Pancreas (tissue), 10 donors: ENCODE data around the gene EDAR. TPM values are rescaled to one million over a fixed set of nuclear protein-coding genes. Genes with fewer than 3 reads are reported as not detected.

Experiments used
- ATAC-seq, 4 donors: fragments of 200-7000 bp; cut with Tn5 transposase; one replicate each; pipeline versions ENCODE4 v1.8.0 to v1.9.1; 2020; ENCODE audit warnings: mild to moderate bottlenecking in 4 of 4, moderate library complexity in 4 of 4
- DNase-seq, 6 donors: peaks; one replicate each; pipeline ENCODE4 v3.0.0-alpha.2; 2020
- FAIRE-seq: peaks from 2 replicates; lab custom pipeline; 2012; peaks lifted over from hg19 to GRCh38; lab: Jason Lieb, UNC
- H3K27ac ChIP-seq, 4 donors: fragments of 200-600 bp; sonication (generic); 1 replicate in 3 of 4; 2 replicates in 1 of 4; pipeline versions ENCODE4 v1.5.0 to v1.8.0; 2020
- H3K27me3 ChIP-seq, 4 donors: fragments of 200-600 bp; one replicate each; pipeline ENCODE4 v1.8.0; 2021
- H3K36me3 ChIP-seq, 3 donors: fragments of 200-600 bp; sonication (generic) in 1 of 3; one replicate each; pipeline versions ENCODE4 v1.5.0 to v1.8.0; 2020 to 2021
- H3K4me1 ChIP-seq, 3 donors: fragments of 200-600 bp; one replicate each; pipeline ENCODE4 v1.8.0; 2021
- H3K4me3 ChIP-seq, 4 donors: fragments of 200-600 bp; sonication (generic) in 2 of 4; one replicate each; pipeline versions ENCODE4 v1.5.0 to v1.8.0; 2020 to 2021
- H3K9me3 ChIP-seq, 4 donors: fragments of 200-600 bp; one replicate each; pipeline ENCODE4 v1.8.0; 2021
- WGBS, 2 donors: extraction: QIAGEN DNeasy Blood & Tissue Kit; methylation state at CpG; one replicate each; pipeline ENCODE4 v1.1.7; 2013; 5-methylcytosine and 5-hydroxymethylcytosine counted together
- intact Hi-C, 3 donors: fragments of 100-400 bp; cut with DNase I; formaldehyde crosslinking; loops; one replicate each; pipeline versions ENCODE4 v1.11.1 to v1.14.2; 2022
- polyA plus RNA-seq, 2 donors: library from polyadenylated mRNA; stranded (reverse); fragments of 200-250 nt; gene quantifications; one replicate each; pipeline ENCODE4 v1.2.3, GENCODE V29; 2013
- total RNA-seq, 6 donors: library from RNA; stranded (reverse); fragmentation: NEBNext Ultra II Directional in 4 of 6; extraction: Animal tissue kit (Norgen Biotek cat#: 25700) in 4 of 6; gene quantifications; one replicate each; pipeline versions ENCODE4 v1.2.1 to v1.2.4, GENCODE V29; 2021 to 2023
- TF ChIP-seq, protein P1 (sequence below), 4 donors: fragments of 200-600 bp; sonication (generic) in 3 of 4; IDR thresholded peaks; one replicate each; pipeline versions ENCODE4 v1.5.0 to v1.8.0; 2021; ENCODE audit warnings: antibody characterized with exemption in 4 of 4
- donor health status: healthy with polysubstance abuse.
- donor health status: DM: no; HTN: no; CAD: no; lungs with moderate emphysema.
- donor health status: DM: no; HTN: no; CAD: no.
- donor health status: control.
- donor health status: control.
- donor health status: Bipolar disorder and iron deficiency.
- donor health status: DM: yes; HTN: yes; CAD: no.
- donor health status: DM: no; HTN: no; CAD: no.
- donor health status: DM: no; HTN: no; CAD: no.
- donor health status: DM: yes; HTN: yes; CAD: no.

EDAR gene
- total and polyA plus RNA-seq, 8 donors, result 0.05 to 0.41 (median 0.12) TPM

DNA sequence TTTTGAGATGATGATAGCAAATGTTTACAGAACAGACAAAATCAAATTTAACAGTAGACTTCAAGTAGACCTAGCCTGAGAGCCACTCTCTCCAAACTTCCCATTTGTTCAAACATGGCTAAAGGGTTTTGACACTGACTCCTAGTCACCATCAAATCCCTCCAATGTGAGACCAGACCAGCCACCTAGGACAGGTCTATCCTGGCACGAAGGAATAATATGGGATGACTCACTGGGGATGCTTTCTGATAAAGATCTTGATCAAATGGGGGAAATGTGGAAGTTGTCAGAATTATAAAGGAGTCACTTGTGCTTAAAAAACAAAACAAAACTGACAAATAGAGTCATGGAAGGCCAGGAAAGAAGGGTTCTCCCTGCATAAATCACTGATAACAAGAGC is 95.7 kb downstream of the EDAR start:
- intact Hi-C loops, result no loop called here
- TF ChIP-seq, protein P1, sequence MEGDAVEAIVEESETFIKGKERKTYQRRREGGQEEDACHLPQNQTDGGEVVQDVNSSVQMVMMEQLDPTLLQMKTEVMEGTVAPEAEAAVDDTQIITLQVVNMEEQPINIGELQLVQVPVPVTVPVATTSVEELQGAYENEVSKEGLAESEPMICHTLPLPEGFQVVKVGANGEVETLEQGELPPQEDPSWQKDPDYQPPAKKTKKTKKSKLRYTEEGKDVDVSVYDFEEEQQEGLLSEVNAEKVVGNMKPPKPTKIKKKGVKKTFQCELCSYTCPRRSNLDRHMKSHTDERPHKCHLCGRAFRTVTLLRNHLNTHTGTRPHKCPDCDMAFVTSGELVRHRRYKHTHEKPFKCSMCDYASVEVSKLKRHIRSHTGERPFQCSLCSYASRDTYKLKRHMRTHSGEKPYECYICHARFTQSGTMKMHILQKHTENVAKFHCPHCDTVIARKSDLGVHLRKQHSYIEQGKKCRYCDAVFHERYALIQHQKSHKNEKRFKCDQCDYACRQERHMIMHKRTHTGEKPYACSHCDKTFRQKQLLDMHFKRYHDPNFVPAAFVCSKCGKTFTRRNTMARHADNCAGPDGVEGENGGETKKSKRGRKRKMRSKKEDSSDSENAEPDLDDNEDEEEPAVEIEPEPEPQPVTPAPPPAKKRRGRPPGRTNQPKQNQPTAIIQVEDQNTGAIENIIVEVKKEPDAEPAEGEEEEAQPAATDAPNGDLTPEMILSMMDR (IDR thresholded peaks at IDR 0.05), result no peak
- Histone ChIP-seq H3K9me3 (no peaks in the 10 kb centered on the region), H3K27ac (no peak overlapping the region), H3K4me3 (no peak overlapping the region), H3K36me3 (no peaks in the 10 kb centered on the region), H3K27me3 (no peaks in the 10 kb centered on the region), H3K4me1 (no peaks in the 10 kb centered on the region)
- FAIRE-seq (no peak), DNase-seq (no peak), ATAC-seq (no peak)
- WGBS, 2 donors, result 70 to 86% methylated on average over 1 of the region's 1 CpG

DNA sequence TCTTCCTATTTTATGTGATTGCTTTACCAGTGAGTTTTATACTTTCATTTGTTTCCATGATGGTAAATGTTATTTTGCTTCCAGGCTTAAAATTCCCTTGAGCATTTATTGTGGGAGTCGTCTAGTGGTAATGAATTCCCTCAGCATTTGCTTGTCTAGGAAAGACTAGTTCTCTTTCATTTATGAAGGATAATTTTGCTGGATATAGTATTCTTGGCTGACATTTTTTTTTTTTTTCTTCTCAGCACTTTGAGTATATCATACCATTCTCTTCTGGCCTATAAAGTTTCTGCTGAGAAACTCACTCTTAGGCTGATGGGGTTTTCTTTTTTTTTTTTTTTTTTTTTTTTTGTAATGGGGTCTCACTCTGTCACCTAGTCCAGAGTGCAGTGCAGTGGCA is 99.1 kb downstream of the EDAR start:
- H3K27ac ChIP-seq, result no peak overlapping the region
- H3K36me3 ChIP-seq, result no peaks in the 10 kb centered on the region
- 90 to 97% methylated on average over 1 of the region's 1 CpG for WGBS, 2 donors
- DNase-seq (no peak), FAIRE-seq (no peak), ATAC-seq (no peak)
- H3K4me3 ChIP-seq, result no peak overlapping the region
- TF ChIP-seq, protein P1 (IDR thresholded peaks at IDR 0.05), result no peak
- no peaks in the 10 kb centered on the region for H3K9me3 ChIP-seq
- no peaks in the 10 kb centered on the region for H3K4me1 ChIP-seq
- H3K27me3 ChIP-seq, result no peaks in the 10 kb centered on the region
- intact Hi-C loops, result no loop called here

DNA sequence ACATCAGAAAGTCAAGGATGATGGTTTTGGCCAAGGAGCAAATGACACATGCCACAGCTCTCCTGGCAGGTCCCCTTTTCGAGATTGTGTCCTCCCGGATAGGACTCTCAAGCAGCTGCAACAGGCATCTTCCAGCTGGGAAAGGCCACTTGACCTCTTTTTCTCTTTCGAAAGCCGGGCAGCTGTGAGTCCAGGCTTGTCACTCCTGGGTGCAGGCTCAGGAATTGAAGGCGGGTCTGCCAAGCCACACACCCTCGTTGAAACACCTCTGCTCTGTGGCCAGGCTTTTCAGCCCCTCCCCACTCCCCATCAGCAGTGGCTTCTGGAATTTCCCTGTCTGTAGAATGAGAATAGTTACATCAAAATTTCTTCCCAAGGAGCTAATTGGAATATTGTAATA is 104.4 kb downstream of the EDAR start:
- no peaks in the 10 kb centered on the region for H3K27me3 ChIP-seq
- WGBS, 2 donors, result 47 to 55% methylated on average over 6 of the region's 6 CpGs
- H3K36me3 ChIP-seq, result no peaks in the 10 kb centered on the region
- no peaks in the 10 kb centered on the region for H3K4me1 ChIP-seq
- H3K4me3 ChIP-seq, result no peak overlapping the region
- intact Hi-C loops, result no loop called here
- TF ChIP-seq, protein P1 (IDR thresholded peaks at IDR 0.05), result no peak
- FAIRE-seq, result no peak
- H3K9me3 ChIP-seq, result no peaks in the 10 kb centered on the region
- H3K27ac ChIP-seq, result no peak overlapping the region
- ATAC-seq, result no peak
- DNase-seq, result no peak

DNA sequence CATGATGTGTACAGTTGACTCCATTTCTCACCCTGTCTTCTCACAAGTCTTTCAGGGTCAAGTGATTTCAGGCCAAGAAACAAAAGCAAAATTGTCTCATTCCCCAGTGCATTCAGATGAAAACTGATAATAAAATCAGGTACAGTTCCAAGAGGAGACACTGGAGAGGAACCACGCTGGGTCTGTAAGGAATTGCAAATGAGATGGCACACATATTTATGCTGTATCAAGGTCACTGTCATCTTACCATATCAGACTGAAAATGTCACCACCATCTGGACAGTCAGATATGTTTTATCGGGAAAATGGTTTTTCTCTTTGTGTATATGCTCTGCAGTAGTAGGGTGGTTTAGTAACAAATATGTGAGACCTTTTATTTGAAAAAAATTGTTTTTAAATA is 110.7 kb downstream of the EDAR start:
- ATAC-seq, result no peak
- no peak for DNase-seq
- no peaks in the 10 kb centered on the region for H3K36me3 ChIP-seq
- H3K4me3 ChIP-seq, result no peak overlapping the region
- FAIRE-seq, result no peak
- H3K9me3 ChIP-seq, result no peaks in the 10 kb centered on the region
- no peaks in the 10 kb centered on the region for H3K27me3 ChIP-seq
- 50 to 65% methylated on average over 2 of the region's 2 CpGs for WGBS, 2 donors
- no peaks in the 10 kb centered on the region for H3K4me1 ChIP-seq
- no peak overlapping the region for H3K27ac ChIP-seq
- intact Hi-C loops, result no loop called here
- TF ChIP-seq, protein P1 (IDR thresholded peaks at IDR 0.05), result no peak

DNA sequence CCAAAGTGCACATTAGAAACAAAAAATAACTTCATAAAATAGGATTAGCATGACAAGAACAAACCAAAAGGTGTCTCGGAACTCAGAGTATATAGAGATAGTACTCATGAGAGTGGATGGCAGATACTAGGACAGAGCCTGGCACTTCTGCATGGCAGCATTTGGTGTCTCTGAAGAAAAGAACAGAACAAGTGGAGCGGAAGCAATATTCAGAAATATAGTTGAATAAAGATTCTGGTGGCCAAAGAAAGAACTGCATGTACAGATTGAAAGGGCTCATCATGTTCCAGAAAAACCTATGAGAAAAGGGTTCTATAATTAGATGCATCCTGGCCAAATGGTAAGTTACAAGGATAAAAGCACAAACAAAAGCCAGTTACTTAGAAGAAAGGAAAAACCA is 111.5 kb downstream of the EDAR start:
- H3K4me1 ChIP-seq, result no peaks in the 10 kb centered on the region
- FAIRE-seq (no peak), ATAC-seq (no peak)

More for the DNA sequence above, 111.5 kb downstream of the EDAR start:
- no peak for DNase-seq
- Histone ChIP-seq H3K36me3 (no peaks in the 10 kb centered on the region), H3K9me3 (no peaks in the 10 kb centered on the region), H3K27ac (no peak overlapping the region), H3K4me3 (no peak overlapping the region), H3K27me3 (no peaks in the 10 kb centered on the region)
- intact Hi-C loops, result no loop called here
- WGBS, 2 donors, result 97 to 98% methylated on average over 2 of the region's 2 CpGs
- TF ChIP-seq, protein P1 (IDR thresholded peaks at IDR 0.05), result no peak
